Neural cell (in vitro differentiated cells): ENCODE results near the gene PIGM. TPM values are rescaled to one million over a fixed set of nuclear protein-coding genes. Genes with fewer than 3 reads are reported as not detected.

Experiments used
- H2AFZ ChIP-seq: fragments of 200-600, 300-800 bp; sonication (generic), shearing (Covaris generic); 2 replicates; pipeline ENCODE4 v1.6.0; 2014; ENCODE audit warnings: low read depth, mild to moderate bottlenecking, antibody characterized with exemption, low read length, moderate library complexity
- H3F3A ChIP-seq: fragments of 200-600 bp; shearing (Covaris generic); 2 replicates; pipeline ENCODE4 v1.6.1; 2016; ENCODE audit warnings: mild to moderate bottlenecking, moderate library complexity, mixed read lengths, antibody characterized with exemption, low read length; ENCODE audit not compliant: insufficient read depth, poor library complexity, severe bottlenecking
- H3K27ac ChIP-seq: fragments of 200-600, 300-800 bp; sonication (generic), shearing (Covaris generic); 2 replicates; pipeline ENCODE4 v1.5.1; 2014; ENCODE audit warnings: mild to moderate bottlenecking, low read length, moderate library complexity
- H3K27me3 ChIP-seq: fragments of 300-800, 200-600 bp; sonication (generic), shearing (Covaris generic); 2 replicates; pipeline ENCODE4 v1.6.0; 2014; ENCODE audit warnings: mild to moderate bottlenecking, low read depth, low read length, moderate library complexity; ENCODE audit not compliant: insufficient read depth
- H3K36me3 ChIP-seq: fragments of 300-800, 200-600 bp; sonication (generic), shearing (Covaris generic); 2 replicates; pipeline ENCODE4 v1.5.1; 2014; ENCODE audit warnings: mild to moderate bottlenecking, antibody characterized with exemption, low read length, moderate library complexity; ENCODE audit not compliant: insufficient read depth
- H3K4me2 ChIP-seq: fragments of 300-800, 200-600 bp; sonication (generic), shearing (Covaris generic); 2 replicates; pipeline ENCODE4 v1.6.0; 2014; ENCODE audit warnings: mild to moderate bottlenecking, low read length
- H3K4me3 ChIP-seq: fragments of 300-800, 200-600 bp; sonication (generic), shearing (Covaris generic); 2 replicates; pipeline ENCODE4 v1.5.1; 2014; ENCODE audit warnings: mild to moderate bottlenecking, low read length, moderate library complexity
- H3K79me2 ChIP-seq: fragments of 200-600 bp; shearing (Covaris generic); replicated peaks from 2 replicates; pipeline ENCODE4 v1.6.0; 2014; ENCODE audit warnings: mild to moderate bottlenecking, low read length, moderate library complexity; ENCODE audit not compliant: insufficient read depth
- H3K9ac ChIP-seq: fragments of 300-800, 200-600 bp; sonication (generic), shearing (Covaris generic); 2 replicates; pipeline ENCODE4 v1.6.1; 2016; ENCODE audit warnings: mild to moderate bottlenecking, low read length, mixed read lengths
- H3K9me2 ChIP-seq: fragments of 200-600 bp; shearing (Covaris generic); 2 replicates; pipeline ENCODE4 v1.6.1; 2016; ENCODE audit warnings: mild to moderate bottlenecking, low read length, mixed read lengths; ENCODE audit not compliant: insufficient read depth
- H3K9me3 ChIP-seq: fragments of 200-600, 300-800 bp; sonication (generic), shearing (Covaris generic); 2 replicates; pipeline ENCODE4 v1.6.1; 2016; ENCODE audit warnings: mild to moderate bottlenecking, mixed run types, low read length, moderate library complexity, mixed read lengths
- H4K20me1 ChIP-seq: fragments of 200-600 bp; shearing (Covaris generic); 2 replicates; pipeline ENCODE4 v1.6.1; 2016; ENCODE audit warnings: mild to moderate bottlenecking, mixed run types; ENCODE audit not compliant: insufficient read depth
- CTCF ChIP-seq: fragments of 450-650 bp; IDR thresholded peaks from 2 replicates; pipeline ENCODE4 v1.5.1; 2014; ENCODE audit warnings: antibody characterized with exemption, mild to moderate bottlenecking, moderate library complexity; ENCODE audit not compliant: poor library complexity, severe bottlenecking
- EP300 ChIP-seq: fragments of 450-650 bp; conservative IDR thresholded peaks from 2 replicates; pipeline ENCODE4 v1.6.1; 2014; ENCODE audit warnings: antibody characterized with exemption, mild to moderate bottlenecking, moderate library complexity; ENCODE audit not compliant: poor library complexity, severe bottlenecking
- EZH2 ChIP-seq: fragments of 200-600, 300-800 bp; shearing (Covaris generic), sonication (generic); IDR thresholded peaks from 2 replicates; pipeline ENCODE4 v1.6.1; 2014; ENCODE audit warnings: antibody characterized with exemption, low read length, borderline replicate concordance, mild to moderate bottlenecking; ENCODE audit not compliant: insufficient read depth, poor library complexity, severe bottlenecking
- MXI1 ChIP-seq: fragments of 450-650 bp; conservative IDR thresholded peaks from 2 replicates; pipeline ENCODE4 v1.6.1; 2014; ENCODE audit warnings: antibody characterized with exemption, mild to moderate bottlenecking; ENCODE audit not compliant: poor library complexity, severe bottlenecking
- POLR2AphosphoS5 ChIP-seq: IDR thresholded peaks from 2 replicates; pipeline ENCODE4 v1.6.1; 2012
- RAD21 ChIP-seq: fragments of 450-650 bp; conservative IDR thresholded peaks from 2 replicates; pipeline ENCODE4 v1.6.1; 2014; ENCODE audit warnings: antibody characterized with exemption, mild to moderate bottlenecking, moderate library complexity
- REST ChIP-seq: IDR thresholded peaks from 2 replicates; pipeline ENCODE4 v1.6.1; 2012; ENCODE audit warnings: borderline replicate concordance
- SMC3 ChIP-seq: fragments of 450-650 bp; conservative IDR thresholded peaks from 2 replicates; pipeline ENCODE4 v1.6.1; 2014; ENCODE audit warnings: antibody characterized with exemption, mild to moderate bottlenecking, moderate library complexity; ENCODE audit not compliant: poor library complexity
- TAF1 ChIP-seq: IDR thresholded peaks from 2 replicates; pipeline ENCODE4 v1.6.1; 2012; ENCODE audit warnings: low read depth
- polyA plus RNA-seq: library from polyadenylated mRNA; depleted of rRNA; stranded (reverse); fragments of >200 nt; gene quantifications from 2 replicates; pipeline ENCODE4 v1.2.3, GENCODE V29; 2014

PIGM gene
- polyA plus RNA-seq, 1 donor from 2014 or later = 3.8 TPM

DNA sequence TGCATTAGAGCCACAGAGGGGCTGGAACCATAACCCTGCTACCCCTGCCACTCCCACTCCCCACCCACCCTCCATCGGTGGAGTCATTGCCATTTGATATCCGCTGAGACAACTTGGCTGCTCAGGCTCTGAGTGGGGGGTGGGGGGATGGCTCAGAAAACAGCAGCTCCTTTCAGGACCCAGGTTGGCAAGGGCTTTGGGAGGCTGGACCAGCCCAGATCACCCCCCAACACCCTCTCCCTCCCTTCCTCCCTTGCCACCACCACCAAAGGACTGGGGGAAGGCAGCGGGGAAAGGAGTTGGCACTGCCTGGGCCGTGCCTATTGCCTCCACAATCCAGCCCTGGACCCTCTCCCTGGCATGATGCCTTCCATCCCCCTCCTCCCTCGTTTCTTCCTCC lies 36.4 kb upstream of the PIGM start:
- no peaks in the 10 kb centered on the region for H3K79me2 ChIP-seq
- H2AFZ ChIP-seq = no peak overlapping the region
- no peaks in the 10 kb centered on the region for H3K9me3 ChIP-seq
- H3K4me3 ChIP-seq = no peak overlapping the region
- H3K9me2 ChIP-seq = no peaks in the 10 kb centered on the region
- no peaks in the 10 kb centered on the region for H3K36me3 ChIP-seq
- peaks cover 16% of the 10 kb centered on the region for H3K27me3 ChIP-seq
- TF ChIP-seq POLR2AphosphoS5 (no peak), EZH2 (no peak), RAD21 (no peak), MXI1 (no peak), EP300 (no peak), CTCF (no peak), TAF1 (no peak), SMC3 (no peak), REST (no peak)
- H3K27ac ChIP-seq = no peak overlapping the region
- no peaks in the 10 kb centered on the region for H3F3A ChIP-seq
- H4K20me1 ChIP-seq = no peaks in the 10 kb centered on the region
- no peak overlapping the region for H3K4me2 ChIP-seq
- H3K9ac ChIP-seq = no peak overlapping the region

DNA sequence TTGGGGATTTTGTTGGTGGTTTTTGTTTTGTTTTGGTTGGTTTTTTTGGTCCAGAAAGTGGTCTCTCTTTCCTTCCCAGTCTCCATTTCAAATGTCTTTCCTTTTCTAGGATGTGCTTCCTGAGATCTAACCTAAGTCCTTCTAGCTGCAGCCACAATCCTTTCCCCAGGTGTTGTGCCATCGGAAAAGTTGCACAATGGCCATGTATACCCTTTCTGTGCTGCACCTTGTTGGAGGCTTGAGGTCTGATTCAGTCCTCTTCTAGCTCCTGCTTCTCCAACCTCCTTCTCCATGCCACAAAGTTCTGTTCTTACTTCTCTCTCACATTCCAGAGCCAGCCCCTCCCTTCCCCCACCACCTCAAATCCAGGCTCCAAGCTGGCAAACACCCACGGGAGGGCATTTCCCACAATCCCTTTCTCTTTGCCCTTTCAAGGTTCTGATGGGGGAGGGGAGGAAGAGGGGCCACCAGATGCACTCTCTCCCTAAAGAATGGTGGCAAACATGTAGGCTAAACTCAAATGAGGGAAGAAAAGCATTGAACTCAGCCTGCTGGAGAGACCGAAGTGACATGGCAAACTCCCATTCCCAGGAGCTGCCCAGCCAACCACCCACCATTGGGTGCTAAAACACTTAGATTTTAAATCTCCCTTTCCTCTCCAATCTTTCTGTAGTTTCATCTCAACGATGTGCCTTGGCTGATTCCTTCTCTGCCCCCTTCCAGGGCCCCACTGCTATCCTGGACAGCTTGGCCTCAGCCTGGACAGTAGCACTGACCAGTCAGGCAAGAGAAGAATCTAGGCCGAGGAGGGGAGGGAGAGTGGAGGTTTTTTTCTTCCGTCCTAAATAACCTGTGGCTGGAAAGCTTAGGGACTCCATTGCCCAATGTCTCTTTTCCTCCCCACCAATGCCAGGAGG lies 35.3 kb upstream of the PIGM start:
- H3K4me3 ChIP-seq = no peak overlapping the region
- H3K9me3 ChIP-seq = no peaks in the 10 kb centered on the region
- no peaks in the 10 kb centered on the region for H4K20me1 ChIP-seq
- no peaks in the 10 kb centered on the region for H3F3A ChIP-seq
- TF ChIP-seq POLR2AphosphoS5 (no peak), RAD21 (no peak), MXI1 (no peak), REST (no peak), EP300 (no peak), EZH2 (no peak), TAF1 (no peak), SMC3 (no peak), CTCF (no peak)
- H2AFZ ChIP-seq = no peak overlapping the region
- H3K27me3 ChIP-seq = peaks cover 15% of the 10 kb centered on the region
- no peaks in the 10 kb centered on the region for H3K9me2 ChIP-seq
- H3K36me3 ChIP-seq = no peaks in the 10 kb centered on the region
- H3K79me2 ChIP-seq = no peaks in the 10 kb centered on the region
- no peak overlapping the region for H3K4me2 ChIP-seq
- H3K9ac ChIP-seq = no peak overlapping the region
- no peak overlapping the region for H3K27ac ChIP-seq
